IMR-90 (cell line): ENCODE results near the gene LY6G6D. TPM values are rescaled to one million over a fixed set of nuclear protein-coding genes. Genes with fewer than 3 reads are reported as not detected.

Source experiments
- ATAC-seq: fragments of 200-7000 bp; cut with Tn5 transposase; 2 replicates; pipeline ENCODE4 v1.9.1; 2020; ENCODE audit warnings: low read depth, mild to moderate bottlenecking, moderate library complexity
- BruUV-seq: library from RNA; stranded (reverse); fragments of 400-500 nt; replicated peaks from 2 replicates; lab custom pipeline; 2021; lab: Mats Ljungman, UMichigan
- CTCF ChIA-PET: fragments of 300-600 bp; formaldehyde crosslinking; extraction: SDS; loops from one replicate; lab custom pipeline; 2021; ENCODE audit warnings: antibody characterized with exemption; lab: Yijun Ruan, JAX
- POLR2A ChIA-PET: fragments of 300-600 bp; sonication (Branson Sonifier 250); formaldehyde crosslinking; loops from one replicate; lab custom pipeline; 2022; ENCODE audit warnings: antibody characterized with exemption; ENCODE audit not compliant: unreplicated experiment; lab: Charles Lee
- DNase-seq: peaks from one replicate; pipeline ENCODE4 v3.0.0; 2013
- H2AFZ ChIP-seq: replicated peaks from 2 replicates; pipeline ENCODE3; 2013; ENCODE audit warnings: low read length, mild to moderate bottlenecking; ENCODE audit not compliant: poor library complexity
- H2AK5ac ChIP-seq: 2 replicates; pipeline ENCODE4 v1.6.1; 2013; ENCODE audit warnings: low read depth, low read length, inconsistent platforms
- H2AK9ac ChIP-seq: replicated peaks from 2 replicates; pipeline ENCODE3; 2013; ENCODE audit warnings: mild to moderate bottlenecking, low read depth, low read length, moderate library complexity; ENCODE audit not compliant: poor library complexity
- H2BK120ac ChIP-seq: 2 replicates; pipeline ENCODE4 v1.6.1; 2013; ENCODE audit warnings: low read depth, low read length, inconsistent platforms
- H2BK15ac ChIP-seq: 3 replicates; pipeline ENCODE4 v1.6.1; 2013; ENCODE audit warnings: low read depth, low read length, inconsistent platforms
- H2BK20ac ChIP-seq: 2 replicates; pipeline ENCODE4 v1.6.1; 2013; ENCODE audit warnings: low read depth, mild to moderate bottlenecking, inconsistent platforms, low read length, moderate library complexity
- H2BK5ac ChIP-seq: 2 replicates; pipeline ENCODE4 v1.6.1; 2013; ENCODE audit warnings: mild to moderate bottlenecking, low read depth, low read length, inconsistent platforms; ENCODE audit not compliant: poor library complexity, severe bottlenecking
- H3K14ac ChIP-seq: replicated peaks from 2 replicates; pipeline ENCODE4 v1.6.1; 2013; ENCODE audit warnings: low read depth, low read length, inconsistent platforms
- H3K18ac ChIP-seq: 2 replicates; pipeline ENCODE4 v1.6.1; 2013; ENCODE audit warnings: low read depth, low read length, control low read depth
- H3K23ac ChIP-seq: 2 replicates; pipeline ENCODE4 v1.6.1; 2013; ENCODE audit warnings: low read depth, low read length, inconsistent platforms
- H3K27ac ChIP-seq: 2 replicates; pipeline ENCODE4 v1.5.1; 2013; ENCODE audit warnings: mild to moderate bottlenecking, control low read depth, low read length; ENCODE audit not compliant: insufficient read depth
- H3K27me3 ChIP-seq: 2 replicates; pipeline ENCODE4 v1.6.1; 2013; ENCODE audit warnings: low read length; ENCODE audit not compliant: control insufficient read depth, insufficient read depth
- H3K36me3 ChIP-seq: 2 replicates; pipeline ENCODE4 v1.6.1; 2013; ENCODE audit warnings: low read length, mixed read lengths; ENCODE audit not compliant: control insufficient read depth, insufficient read depth
- H3K4ac ChIP-seq: 2 replicates; pipeline ENCODE4 v1.6.1; 2013; ENCODE audit warnings: low read depth, low read length, inconsistent platforms
- H3K4me1 ChIP-seq: 2 replicates; pipeline ENCODE4 v1.6.1; 2013; ENCODE audit warnings: low read length, mixed read lengths; ENCODE audit not compliant: control insufficient read depth, insufficient read depth
- H3K4me2 ChIP-seq: 2 replicates; pipeline ENCODE4 v1.6.1; 2013; ENCODE audit warnings: low read depth, mild to moderate bottlenecking, control low read depth, low read length, moderate library complexity
- H3K4me3 ChIP-seq: 2 replicates; pipeline ENCODE4 v1.5.1; 2013; ENCODE audit warnings: low read depth, mild to moderate bottlenecking, control low read depth, low read length, moderate library complexity; ENCODE audit not compliant: insufficient read depth
- H3K56ac ChIP-seq: 2 replicates; pipeline ENCODE4 v1.6.1; 2013; ENCODE audit warnings: low read length, inconsistent platforms; ENCODE audit not compliant: insufficient read depth; ENCODE audit errors: extremely low read depth
- H3K79me1 ChIP-seq, 2 experiments: 2 replicates each; pipeline ENCODE4 v1.6.1; 2013; ENCODE audit warnings: low read length in 2 of 2, inconsistent platforms in 1 of 2, low read depth in 1 of 2
- H3K9ac ChIP-seq: 2 replicates; pipeline ENCODE4 v1.6.1; 2013; ENCODE audit warnings: low read depth, low read length, control low read depth
- H3K9me1 ChIP-seq: 2 replicates; pipeline ENCODE4 v1.6.1; 2013; ENCODE audit warnings: low read length, inconsistent platforms; ENCODE audit not compliant: insufficient read depth
- H3K9me3 ChIP-seq: 2 replicates; pipeline ENCODE4 v1.6.1; 2013; ENCODE audit warnings: low read length; ENCODE audit not compliant: control insufficient read depth, insufficient read depth
- H4K20me1 ChIP-seq: 2 replicates; pipeline ENCODE4 v1.6.1; 2013; ENCODE audit warnings: low read length, inconsistent platforms; ENCODE audit not compliant: insufficient read depth
- H4K5ac ChIP-seq: 2 replicates; pipeline ENCODE4 v1.6.1; 2013; ENCODE audit warnings: mild to moderate bottlenecking, low read depth, low read length, control low read depth
- H4K8ac ChIP-seq, 2 experiments: 2 replicates each; pipeline ENCODE4 v1.6.1; 2013; ENCODE audit warnings: low read depth in 2 of 2, low read length in 2 of 2, control low read depth in 1 of 2, inconsistent platforms in 1 of 2
- H4K91ac ChIP-seq: 2 replicates; pipeline ENCODE4 v1.6.1; 2013; ENCODE audit warnings: low read depth, low read length, inconsistent platforms; ENCODE audit not compliant: insufficient read depth
- BHLHE40 ChIP-seq: fragments of 150-350 bp; IDR thresholded peaks from 2 replicates; pipeline ENCODE4 v1.6.1; 2016; ENCODE audit warnings: mild to moderate bottlenecking, low read depth, low read length
- FOS ChIP-seq: fragments of 150-350 bp; IDR thresholded peaks from 2 replicates; pipeline ENCODE4 v1.6.1; 2016; ENCODE audit warnings: low read depth, low read length
- MAFK ChIP-seq: IDR thresholded peaks from 2 replicates; pipeline ENCODE4 v1.6.1; 2012; ENCODE audit warnings: low read depth, low read length, improper control_type of control experiment
- MAZ ChIP-seq: IDR thresholded peaks from 2 replicates; pipeline ENCODE4 v1.6.1; 2012; ENCODE audit warnings: low read depth, mild to moderate bottlenecking, low read length, improper control_type of control experiment, moderate library complexity, borderline replicate concordance
- MXI1 ChIP-seq: IDR thresholded peaks from 2 replicates; pipeline ENCODE4 v1.6.1; 2012; ENCODE audit warnings: low read depth, mild to moderate bottlenecking, low read length, moderate library complexity, borderline replicate concordance
- POLR2A ChIP-seq: IDR thresholded peaks from 2 replicates; pipeline ENCODE4 v1.6.1; 2012; ENCODE audit warnings: mild to moderate bottlenecking, low read depth, low read length
- RAD21 ChIP-seq: IDR thresholded peaks from 2 replicates; pipeline ENCODE4 v1.6.1; 2012; ENCODE audit warnings: low read length, improper control_type of control experiment
- RFX5 ChIP-seq: IDR thresholded peaks from 2 replicates; pipeline ENCODE4 v1.8.0; 2012; ENCODE audit warnings: low read depth, mild to moderate bottlenecking, low read length, moderate library complexity
- SMC3 ChIP-seq: fragments of 150-350 bp; IDR thresholded peaks from 2 replicates; pipeline ENCODE4 v1.6.1; 2016; ENCODE audit warnings: low read depth, mild to moderate bottlenecking, antibody characterized with exemption, low read length, moderate library complexity
- WGBS, 2 experiments: methylation state at CpG; one replicate each; pipeline versions ENCODE4 v1.1.5 to v1.1.7; 2013; ENCODE audit warnings: missing lambda C conversion rate in 2 of 2; ENCODE audit not compliant: insufficient read length in 1 of 2; ENCODE audit errors: extremely low coverage in 2 of 2; 5-methylcytosine and 5-hydroxymethylcytosine counted together
- dilution Hi-C: fragments of 300-500 bp; cut with HindIII; formaldehyde crosslinking; loops from one replicate; pipeline ENCODE4 v1.14.3; 2018; ENCODE audit warnings: low sequenced_read_pairs; ENCODE audit not compliant: unreplicated experiment
- in situ Hi-C: fragments of 300-500 bp; cut with MboI; formaldehyde crosslinking; loops from 3 replicates; pipeline ENCODE4 v1.14.3; 2019; ENCODE audit warnings: low sequenced_read_pairs, inconsistent platforms, mixed read lengths
- intact Hi-C: fragments of 100-400 bp; cut with micrococcal nuclease; formaldehyde crosslinking; loops from 2 replicates; pipeline ENCODE4 v1.10.0; 2022
- polyA plus RNA-seq, 3 experiments: library from polyadenylated mRNA; depleted of rRNA; stranded (reverse); fragments of >200 nt; gene quantifications; 2 replicates each; pipeline ENCODE4 v1.2.3, GENCODE V29; 2012; ENCODE audit warnings: low replicate concordance in 1 of 3
- total RNA-seq: library from RNA; depleted of rRNA; stranded (reverse); fragments of >200 nt; gene quantifications from 2 replicates; pipeline ENCODE4 v1.2.3, GENCODE V29; 2012
- TF ChIP-seq, protein P1 (sequence below): fragments of 150-350 bp; IDR thresholded peaks from 2 replicates; pipeline ENCODE4 v1.6.1; 2017; ENCODE audit warnings: mild to moderate bottlenecking, antibody characterized with exemption, low read length, low read depth

Gene LY6G6D
- total and polyA plus RNA-seq, 2 of the 4 experiments (the other 2 are of a cell fraction): not detected

DNA sequence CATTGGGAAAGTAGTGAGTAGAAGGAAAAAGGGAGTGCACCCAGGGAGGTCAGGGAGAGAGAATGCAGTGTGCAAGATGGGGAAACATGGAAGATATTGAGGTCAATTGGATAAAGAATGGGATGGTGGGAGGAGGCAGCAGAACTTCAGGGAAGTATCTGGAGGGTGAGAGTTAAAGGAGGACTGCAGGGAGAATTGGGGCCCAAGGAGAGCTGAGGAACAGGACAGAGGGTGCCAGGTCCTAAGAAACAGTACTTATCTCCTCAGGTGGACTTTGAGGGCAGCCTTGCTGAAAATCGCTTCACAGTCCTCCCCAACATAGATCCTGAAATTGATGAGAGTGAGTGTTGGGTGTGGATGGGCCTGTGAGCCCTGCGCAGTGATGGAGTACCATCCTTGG lies 43.1 kb downstream of the LY6G6D start (continued):
- TF ChIP-seq, protein P1, sequence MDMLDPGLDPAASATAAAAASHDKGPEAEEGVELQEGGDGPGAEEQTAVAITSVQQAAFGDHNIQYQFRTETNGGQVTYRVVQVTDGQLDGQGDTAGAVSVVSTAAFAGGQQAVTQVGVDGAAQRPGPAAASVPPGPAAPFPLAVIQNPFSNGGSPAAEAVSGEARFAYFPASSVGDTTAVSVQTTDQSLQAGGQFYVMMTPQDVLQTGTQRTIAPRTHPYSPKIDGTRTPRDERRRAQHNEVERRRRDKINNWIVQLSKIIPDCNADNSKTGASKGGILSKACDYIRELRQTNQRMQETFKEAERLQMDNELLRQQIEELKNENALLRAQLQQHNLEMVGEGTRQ: no peak
- TF ChIP-seq POLR2A (no peak), BHLHE40 (no peak), SMC3 (no peak), MXI1 (no peak), MAFK (no peak)

DNA sequence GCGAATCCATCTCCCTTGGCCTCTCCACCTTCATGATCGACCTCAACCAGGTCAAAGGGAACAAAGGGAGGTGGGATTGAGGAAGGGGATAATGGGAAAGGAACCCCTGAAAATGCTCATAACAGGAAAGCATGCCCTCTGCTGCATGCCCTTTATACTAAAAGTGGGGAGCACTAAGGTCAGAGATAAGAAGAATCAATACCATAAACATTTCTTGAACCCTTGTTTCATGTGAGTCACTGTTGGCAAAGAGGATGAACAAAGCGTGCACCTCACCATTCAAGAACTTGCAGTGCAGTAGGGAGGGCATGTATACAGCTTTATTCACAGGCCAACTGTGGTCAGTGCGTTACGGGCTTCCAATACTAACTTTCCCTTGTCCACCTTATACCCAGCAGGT lies 45.6 kb downstream of the LY6G6D start:
- Histone ChIP-seq H3K4me1 (peaks cover 4% of the 10 kb centered on the region), H2AFZ (no peak overlapping the region), H3K9ac (no peak overlapping the region), H2AK5ac (no peak overlapping the region), H3K4me2 (no peak overlapping the region), H2BK15ac (no peak overlapping the region), H3K4me3 (no peak overlapping the region), H3K14ac (no peak overlapping the region), H3K18ac (no peak overlapping the region), H4K20me1 (no peaks in the 10 kb centered on the region), H3K27me3 (no peaks in the 10 kb centered on the region), H4K8ac (no peak overlapping the region), H3K27ac (no peak overlapping the region), H3K23ac (no peak overlapping the region), H2AK9ac (no peak overlapping the region), H2BK20ac (no peak overlapping the region), H3K4ac (no peak overlapping the region), H3K56ac (no peak overlapping the region), H2BK120ac (no peak overlapping the region), H3K36me3 (peaks cover 7% of the 10 kb centered on the region; the same call in 1 of the 2 replicates), H3K79me1 (no peaks in the 10 kb centered on the region), H4K5ac (no peak overlapping the region), H3K9me3 (no peaks in the 10 kb centered on the region), H4K91ac (no peak overlapping the region), H3K9me1 (peaks cover 12% of the 10 kb centered on the region), H2BK5ac (no peak overlapping the region)
- ATAC-seq (no peak), DNase-seq (no peak)
- in situ Hi-C loops: no loop called here
- TF ChIP-seq RFX5 (no peak), MAZ (no peak), FOS (no peak), RAD21 (no peak), POLR2A (no peak)
- ChIA-PET CTCF (no interaction called here), POLR2A (no interaction called here)
- dilution Hi-C loops: no loop called here
- intact Hi-C loops: no loop called here
- 100% methylated on average over 1 of the region's 5 CpGs; no CpG with 5 or more reads in 1 of the 2 experiments for WGBS, 2 experiments
- no TSS peak for BruUV-seq
